AG04450 (cell line): ENCODE data around the gene MS4A6E. TPM values are rescaled to one million over a fixed set of nuclear protein-coding genes. Genes with fewer than 3 reads are reported as not detected.
A peak's percentile ranks its signal among the peaks of the same experiment; 100 is the strongest.

ENCODE experiments used
- CTCF ChIA-PET: fragments of 300-600, 350-600 bp; formaldehyde crosslinking; extraction: SDS; loops from one replicate; lab custom pipeline; 2022; ENCODE audit warnings: antibody characterized with exemption, inconsistent platforms; lab: Charles Lee
- POLR2A ChIA-PET: fragments of 350-600 bp; formaldehyde crosslinking; extraction: SDS; loops from one replicate; lab custom pipeline; 2021; ENCODE audit warnings: antibody characterized with exemption, inconsistent platforms; lab: Yijun Ruan, JAX
- DNase-seq: peaks from one replicate; pipeline ENCODE4 v3.0.0-alpha.2; 2011; ENCODE audit warnings: low read depth, low spot score
- H3K27ac ChIP-seq: one replicate; pipeline ENCODE4 v1.5.1; 2012; ENCODE audit warnings: low read depth, low read length, control low read depth
- H3K27me3 ChIP-seq: one replicate; pipeline ENCODE4 v1.6.0; 2012; ENCODE audit warnings: low read length; ENCODE audit not compliant: control insufficient read depth, insufficient read depth
- H3K4me3 ChIP-seq: 2 replicates; pipeline ENCODE4 v1.5.1; 2011; ENCODE audit warnings: mild to moderate bottlenecking, low read depth, low read length, control low read depth
- H3K9me3 ChIP-seq: 2 replicates; pipeline ENCODE4 v1.5.1; 2012; ENCODE audit warnings: low read length; ENCODE audit not compliant: control insufficient read depth, insufficient read depth
- polyA plus RNA-seq: library from polyadenylated mRNA; depleted of rRNA; stranded (reverse); fragments of >200 nt; gene quantifications from 2 replicates; pipeline ENCODE4 v1.2.3, GENCODE V29; 2011
- TF ChIP-seq, protein P1 (sequence below): IDR thresholded peaks from 2 replicates; pipeline ENCODE4 v1.5.1; 2011; ENCODE audit warnings: low read depth, low read length, control low read depth, inconsistent platforms

MS4A6E gene
- polyA plus RNA-seq, 1 experiment = not detected

DNA sequence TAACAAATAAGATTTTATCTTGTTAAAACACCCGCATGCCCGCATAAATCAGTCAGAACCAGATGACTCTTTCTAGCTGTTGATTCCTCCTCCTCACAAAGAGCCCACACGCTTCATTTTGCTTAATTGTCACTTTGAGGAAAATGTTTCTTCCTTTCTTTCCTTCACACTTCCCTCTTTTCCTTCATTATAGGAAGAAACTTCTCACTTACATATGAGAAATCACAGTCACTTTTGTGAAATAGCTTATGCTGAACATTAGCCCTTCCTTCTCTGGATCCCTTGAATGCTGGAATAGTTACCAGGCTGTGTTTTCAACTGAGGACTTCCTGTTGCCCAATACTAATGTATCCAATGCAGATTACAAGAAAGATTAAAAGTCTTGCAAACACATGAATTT is 5.8 kb downstream of the MS4A6E start:
- ChIA-PET CTCF (no interaction called here), POLR2A (no interaction called here)
- TF ChIP-seq, protein P1, sequence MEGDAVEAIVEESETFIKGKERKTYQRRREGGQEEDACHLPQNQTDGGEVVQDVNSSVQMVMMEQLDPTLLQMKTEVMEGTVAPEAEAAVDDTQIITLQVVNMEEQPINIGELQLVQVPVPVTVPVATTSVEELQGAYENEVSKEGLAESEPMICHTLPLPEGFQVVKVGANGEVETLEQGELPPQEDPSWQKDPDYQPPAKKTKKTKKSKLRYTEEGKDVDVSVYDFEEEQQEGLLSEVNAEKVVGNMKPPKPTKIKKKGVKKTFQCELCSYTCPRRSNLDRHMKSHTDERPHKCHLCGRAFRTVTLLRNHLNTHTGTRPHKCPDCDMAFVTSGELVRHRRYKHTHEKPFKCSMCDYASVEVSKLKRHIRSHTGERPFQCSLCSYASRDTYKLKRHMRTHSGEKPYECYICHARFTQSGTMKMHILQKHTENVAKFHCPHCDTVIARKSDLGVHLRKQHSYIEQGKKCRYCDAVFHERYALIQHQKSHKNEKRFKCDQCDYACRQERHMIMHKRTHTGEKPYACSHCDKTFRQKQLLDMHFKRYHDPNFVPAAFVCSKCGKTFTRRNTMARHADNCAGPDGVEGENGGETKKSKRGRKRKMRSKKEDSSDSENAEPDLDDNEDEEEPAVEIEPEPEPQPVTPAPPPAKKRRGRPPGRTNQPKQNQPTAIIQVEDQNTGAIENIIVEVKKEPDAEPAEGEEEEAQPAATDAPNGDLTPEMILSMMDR = no peak
- no peak overlapping the region for H3K27ac ChIP-seq
- no peak for DNase-seq
- H3K27me3 ChIP-seq = no peaks in the 10 kb centered on the region
- no peak overlapping the region for H3K4me3 ChIP-seq
- peaks cover 10% of the 10 kb centered on the region for H3K9me3 ChIP-seq

DNA sequence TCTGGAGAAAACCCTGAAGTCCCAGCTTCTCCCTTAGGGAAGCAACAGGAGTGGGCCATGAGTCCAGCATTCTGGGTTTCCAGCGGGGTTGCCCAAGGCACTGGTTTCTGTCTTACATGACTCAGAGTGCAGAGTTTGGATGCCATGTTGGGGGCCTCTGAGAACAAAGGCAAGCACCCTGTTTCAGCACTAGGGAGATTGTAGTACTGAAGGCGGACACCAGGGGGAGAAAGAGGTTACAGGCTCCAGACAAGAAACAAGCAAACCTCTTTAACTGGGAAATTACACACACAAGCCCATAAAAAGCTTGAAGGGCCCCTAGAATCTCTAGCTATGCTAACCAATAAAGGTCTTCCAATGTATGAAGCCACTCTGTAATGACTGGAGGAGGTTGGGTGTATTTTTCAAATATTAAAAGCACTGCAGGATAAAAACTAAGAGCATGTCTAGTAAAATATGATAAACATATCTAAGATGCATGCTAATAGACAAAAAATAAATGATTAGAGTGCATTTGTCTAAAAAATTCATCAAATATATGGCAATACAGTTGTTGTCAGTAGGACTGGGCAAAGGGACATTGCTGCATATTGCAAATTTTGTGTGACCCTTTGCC is 7.1 kb downstream of the MS4A6E start:
- DNase-seq = no peak
- TF ChIP-seq, protein P1 = peak; percentile 53
- Histone ChIP-seq H3K9me3 (peaks cover 10% of the 10 kb centered on the region), H3K4me3 (no peak overlapping the region), H3K27ac (no peak overlapping the region), H3K27me3 (no peaks in the 10 kb centered on the region)
- POLR2A ChIA-PET = no interaction called here
- CTCF ChIA-PET = interaction anchor here (1.1 kb wide), 1 partner anchor 10 kb away, joined by 4 read pairs; no protein-coding TSS in a partner anchor

DNA sequence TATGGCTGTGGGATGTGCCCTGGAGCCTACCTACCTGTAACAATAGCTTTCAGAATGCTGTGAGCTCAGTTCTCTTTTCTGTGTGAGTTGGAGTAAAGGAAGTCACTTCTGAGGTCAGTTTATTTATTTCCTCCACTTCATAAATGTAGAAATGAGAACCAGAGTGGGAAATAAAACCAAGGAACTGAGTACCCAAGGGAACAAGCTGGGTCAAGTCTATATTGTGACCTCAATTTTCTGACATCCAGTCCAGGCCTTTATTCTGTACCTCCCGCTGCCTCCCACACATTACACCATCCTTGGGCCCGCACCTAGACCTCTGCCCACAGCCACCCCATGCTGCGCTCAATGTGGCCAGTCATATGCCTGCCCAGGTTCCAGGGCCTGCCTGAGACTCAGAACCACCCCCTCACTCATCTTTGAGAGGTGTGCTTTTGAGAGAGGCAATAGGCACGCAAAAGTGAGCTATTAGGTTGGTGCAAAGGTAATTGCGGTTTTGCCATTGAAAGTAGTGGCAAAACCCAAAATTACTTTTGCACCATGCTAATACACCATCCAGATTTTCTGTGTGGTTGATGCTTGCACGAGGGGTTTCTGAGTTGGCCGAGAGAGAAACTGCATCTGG is 9.8 kb downstream of the MS4A6E start:
- no peak overlapping the region for H3K27ac ChIP-seq
- POLR2A ChIA-PET = no interaction called here
- DNase-seq = no peak
- no peak overlapping the region for H3K4me3 ChIP-seq
- TF ChIP-seq, protein P1 = no peak
- CTCF ChIA-PET = no interaction called here
- no peaks in the 10 kb centered on the region for H3K27me3 ChIP-seq
- peaks cover 10% of the 10 kb centered on the region for H3K9me3 ChIP-seq

DNA sequence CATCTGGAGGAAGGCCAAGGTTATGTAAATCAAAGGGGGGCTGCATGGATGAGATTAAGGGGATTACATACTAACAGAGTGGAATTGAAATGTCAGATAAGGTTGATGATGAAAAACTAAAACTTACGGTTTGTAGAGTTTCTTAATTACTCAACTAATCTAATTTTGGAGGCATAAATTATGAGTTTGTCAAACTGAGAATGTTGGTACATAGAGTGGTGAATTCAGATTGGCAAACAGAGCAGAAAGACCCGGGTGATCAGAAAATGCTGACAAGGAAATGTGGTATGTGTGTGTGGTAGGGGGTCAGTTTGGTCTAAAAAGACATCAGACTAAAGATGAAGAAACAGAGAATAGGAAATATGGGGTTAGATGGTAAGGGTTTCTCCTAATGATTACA is 11.0 kb downstream of the MS4A6E start:
- TF ChIP-seq, protein P1 = no peak
- ChIA-PET CTCF (no interaction called here), POLR2A (no interaction called here)
- Histone ChIP-seq H3K9me3 (peaks cover 10% of the 10 kb centered on the region), H3K27me3 (no peaks in the 10 kb centered on the region), H3K27ac (no peak overlapping the region), H3K4me3 (no peak overlapping the region)
- DNase-seq = no peak

DNA sequence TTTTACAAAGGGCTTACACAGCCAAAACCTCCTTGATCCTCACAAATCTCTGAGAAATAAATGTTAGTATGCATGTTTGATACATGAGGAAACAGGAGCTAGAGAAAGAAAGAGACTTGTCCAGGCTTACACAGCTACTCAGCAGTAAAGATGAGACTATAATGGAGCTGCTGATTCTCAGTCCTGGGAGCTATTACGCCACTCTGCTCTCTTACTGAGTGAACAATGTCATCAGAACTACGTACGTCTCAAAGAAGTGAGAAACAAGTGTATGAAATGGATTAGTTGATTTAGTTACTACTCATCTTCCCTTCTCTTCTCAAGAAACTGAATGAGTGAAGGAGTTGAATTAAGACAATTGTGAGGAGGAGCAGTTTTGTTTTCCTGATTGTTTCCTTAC is 12.3 kb downstream of the MS4A6E start:
- Histone ChIP-seq H3K9me3 (peaks cover 7% of the 10 kb centered on the region), H3K4me3 (no peak overlapping the region), H3K27ac (no peak overlapping the region), H3K27me3 (no peaks in the 10 kb centered on the region)
- TF ChIP-seq, protein P1 = no peak
- ChIA-PET CTCF (no interaction called here), POLR2A (no interaction called here)
- no peak for DNase-seq
